GM21723 (cell line): Measurements from ENCODE around the gene PIGP.
A peak's percentile ranks its signal among the peaks of the same experiment; 100 is the strongest.
"Not testable (repeated sequence)": the region's sequence is repeated elsewhere in the genome, so short reads cannot be mapped to it uniquely, and the experiment has no call there.

Experiments
- ATAC-seq: cut with Tn5 transposase; IDR thresholded peaks from one replicate; pipeline ENCODE4 v1.9.1; 2021; ENCODE audit warnings: mild to moderate bottlenecking, moderate library complexity; ENCODE audit not compliant: unreplicated experiment

The PIGP gene

GRCh38 chr21:37076087-37076850, 3.4 kb upstream of the PIGP start:
- no peak for ATAC-seq

GRCh38 chr21:37075214-37075770, 2.4 kb upstream of the PIGP start:
- no peak for ATAC-seq

- ATAC-seq = no peak
These were observed 1.7 kb upstream of the PIGP start for GRCh38 chr21:37074546-37074945.

GRCh38 chr21:37074197-37074510, 1.3 kb upstream of the PIGP start:
- no peak for ATAC-seq

- ATAC-seq = peak; percentile 36
These were observed 736 bp upstream of the PIGP start for GRCh38 chr21:37073417-37074196.

- ATAC-seq = peak; percentile 45
These were observed 440 bp downstream of the PIGP start for GRCh38 chr21:37072274-37072987.

GRCh38 chr21:37071561-37072273, 1.2 kb downstream of the PIGP start:
- no peak for ATAC-seq

- ATAC-seq = no peak
These were observed 7.2 kb downstream of the PIGP start for GRCh38 chr21:37065561-37066177.

GRCh38 chr21:37064841-37065240, 8.0 kb downstream of the PIGP start:
- no peak for ATAC-seq

- ATAC-seq = no peak
These were observed 9.4 kb downstream of the PIGP start for GRCh38 chr21:37063433-37063832.

- ATAC-seq = no peak
These were observed 10.3 kb downstream of the PIGP start for GRCh38 chr21:37062593-37062935.

- no peak for ATAC-seq
These were observed 10.8 kb downstream of the PIGP start for GRCh38 chr21:37061926-37062592.

- no peak for ATAC-seq
These were observed 12.6 kb downstream of the PIGP start for GRCh38 chr21:37060296-37060695.

- no peak for ATAC-seq
These were observed 13.7 kb downstream of the PIGP start for GRCh38 chr21:37059181-37059580.

- no peak for ATAC-seq
These were observed 14.6 kb downstream of the PIGP start for GRCh38 chr21:37058261-37058660.

GRCh38 chr21:37057614-37058013, 15.3 kb downstream of the PIGP start:
- ATAC-seq = no peak

- ATAC-seq = no peak
These were observed 17.5 kb downstream of the PIGP start for GRCh38 chr21:37055271-37055855.

GRCh38 chr21:37049741-37050140, 23.1 kb downstream of the PIGP start:
- not testable (repeated sequence) for ATAC-seq

GRCh38 chr21:37047079-37047478, 25.8 kb downstream of the PIGP start:
- ATAC-seq = no peak

GRCh38 chr21:37045556-37045955, 27.3 kb downstream of the PIGP start:
- no peak for ATAC-seq
